ENCODE results near the gene KIAA0408. TPM values are rescaled to one million over a fixed set of nuclear protein-coding genes. Genes with fewer than 3 reads are reported as not detected.

The KIAA0408 gene
- total RNA-seq, 1 experiment from 2014 or later = 0.25 TPM

DNA sequence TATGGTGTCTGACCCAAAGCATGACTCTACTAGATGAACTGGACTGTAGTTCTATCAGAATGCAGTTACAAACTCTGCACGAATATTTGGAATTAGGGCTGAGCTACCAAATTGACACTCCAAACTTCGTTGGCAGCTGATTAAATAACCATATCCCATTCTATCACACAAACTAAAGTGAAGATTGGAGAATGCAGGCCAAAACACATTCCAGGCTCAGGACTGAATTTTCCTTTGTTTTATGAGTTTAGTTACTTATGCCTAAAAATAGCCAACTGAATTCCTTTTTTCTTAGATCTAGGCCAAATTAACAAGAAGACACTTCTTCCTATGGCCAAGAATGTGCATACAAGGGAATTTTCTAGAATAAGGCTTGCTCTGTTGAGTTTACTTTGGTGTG, 9.7 kb upstream of the KIAA0408 start:
- H3K4me2 ChIP-seq (ENCODE audit: low read length) = no peak overlapping the region
- H3K27me3 ChIP-seq (ENCODE audit: insufficient read depth, low read length) = no peaks in the 10 kb centered on the region
- no peak overlapping the region for H3K4me3 ChIP-seq (replicated peaks in 1 of 2; ENCODE audit: low read depth in 1 of 2, low read length in 2 of 2)
- H4K20me1 ChIP-seq (ENCODE audit: insufficient read depth) = no peaks in the 10 kb centered on the region
- no peaks in the 10 kb centered on the region for H3K9me2 ChIP-seq (ENCODE audit: insufficient read depth)
- ATAC-seq (no peak), DNase-seq (ENCODE audit: low read depth, low spot score) (no peak)
- TF ChIP-seq, protein P1, sequence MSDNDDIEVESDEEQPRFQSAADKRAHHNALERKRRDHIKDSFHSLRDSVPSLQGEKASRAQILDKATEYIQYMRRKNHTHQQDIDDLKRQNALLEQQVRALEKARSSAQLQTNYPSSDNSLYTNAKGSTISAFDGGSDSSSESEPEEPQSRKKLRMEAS (IDR thresholded peaks at IDR 0.05) = no peak
- no peak for TF ChIP-seq YY1 (IDR thresholded peaks at IDR 0.05; ENCODE audit: extremely low read depth, insufficient replicate concordance, low read depth, low read length)
- intact Hi-C loops (cut with micrococcal nuclease) = loop anchor here (5.0 kb wide), 1 partner anchor 223 kb away; no protein-coding TSS in a partner anchor
- ChIA-PET RAD21 (ENCODE audit: low non-redundant PET in 1 of 2, low total read pairs in 2 of 2, uncharacterized antibody in 2 of 2, unreplicated experiment in 2 of 2) (no interaction called here), CTCF (no interaction called here), POLR2A (no interaction called here)
- no peaks in the 10 kb centered on the region for H3K4me1 ChIP-seq (ENCODE audit: control insufficient read depth in 1 of 2, insufficient read depth in 2 of 2, low read length in 2 of 2)
- no peaks in the 10 kb centered on the region for H3K36me3 ChIP-seq (ENCODE audit: control insufficient read depth in 1 of 2, insufficient read depth in 2 of 2, low read length in 2 of 2)
- H3K9ac ChIP-seq (ENCODE audit: low read length) = no peak overlapping the region
- no peaks in the 10 kb centered on the region for H3K79me2 ChIP-seq (ENCODE audit: insufficient read depth, low read length)
- BruUV-seq (replicated peaks) = no TSS peak
- H3K27ac ChIP-seq (ENCODE audit: low read depth, low read length) = no peak overlapping the region
- H2AFZ ChIP-seq (ENCODE audit: low read depth, low read length, poor library complexity, severe bottlenecking) = no peak overlapping the region
- H3K9me3 ChIP-seq (ENCODE audit: control insufficient read depth in 1 of 2, insufficient read depth in 1 of 2, low read depth in 1 of 2, low read length in 2 of 2) = no peaks in the 10 kb centered on the region

DNA sequence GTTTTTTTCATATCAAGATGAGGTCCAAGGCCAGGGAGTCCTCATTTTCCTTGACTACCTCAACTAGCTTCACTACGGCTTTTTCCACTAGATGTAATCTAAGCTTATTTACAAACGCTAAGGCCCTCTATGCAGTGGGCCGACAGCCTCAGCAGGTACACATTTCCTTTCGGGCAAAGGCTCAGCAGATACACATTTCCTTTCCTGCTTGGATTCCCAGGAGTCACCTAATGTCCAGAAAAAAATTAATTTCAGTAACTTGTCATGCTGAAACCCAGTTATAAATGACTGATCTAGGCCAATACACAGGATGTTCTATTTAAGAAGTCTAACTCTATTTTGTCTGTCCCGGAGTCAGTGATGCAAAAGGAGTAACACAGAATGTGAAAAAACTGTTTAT, 7.2 kb upstream of the KIAA0408 start:
- H3K36me3 ChIP-seq (ENCODE audit: control insufficient read depth in 1 of 2, insufficient read depth in 2 of 2, low read length in 2 of 2) = no peaks in the 10 kb centered on the region
- no peaks in the 10 kb centered on the region for H4K20me1 ChIP-seq (ENCODE audit: insufficient read depth)
- H3K4me2 ChIP-seq (ENCODE audit: low read length) = no peak overlapping the region
- intact Hi-C loops (cut with micrococcal nuclease) = loop anchor here (5.0 kb wide), 1 partner anchor 226 kb away; no protein-coding TSS in a partner anchor
- ChIA-PET CTCF (interaction anchor here (1.3 to 4.6 kb wide), 4 partner anchors 14 to 200 kb away, joined by 3 to 24 read pairs (median 4); partner anchors contain the start of gene RNF146), POLR2A (no interaction called here), RAD21 (ENCODE audit: low non-redundant PET in 1 of 2, low total read pairs in 2 of 2, uncharacterized antibody in 2 of 2, unreplicated experiment in 2 of 2) (interaction anchor here in 1 of 2 experiments (2.6 kb wide), 1 partner anchor 72 kb away, joined by 8 read pairs; no protein-coding TSS in a partner anchor)
- no peak overlapping the region for H3K4me3 ChIP-seq (replicated peaks in 1 of 2; ENCODE audit: low read depth in 1 of 2, low read length in 2 of 2)
- no TSS peak for BruUV-seq (replicated peaks)
- no peaks in the 10 kb centered on the region for H3K4me1 ChIP-seq (ENCODE audit: control insufficient read depth in 1 of 2, insufficient read depth in 2 of 2, low read length in 2 of 2)
- H2AFZ ChIP-seq (ENCODE audit: low read depth, low read length, poor library complexity, severe bottlenecking) = no peak overlapping the region
- H3K9me3 ChIP-seq (ENCODE audit: control insufficient read depth in 1 of 2, insufficient read depth in 1 of 2, low read depth in 1 of 2, low read length in 2 of 2) = no peaks in the 10 kb centered on the region
- no peaks in the 10 kb centered on the region for H3K9me2 ChIP-seq (ENCODE audit: insufficient read depth)
- H3K27ac ChIP-seq (ENCODE audit: low read depth, low read length) = no peak overlapping the region
- DNase-seq (ENCODE audit: low read depth, low spot score) = no peak
- ATAC-seq = no peak
- H3K9ac ChIP-seq (ENCODE audit: low read length) = no peak overlapping the region
- H3K79me2 ChIP-seq (ENCODE audit: insufficient read depth, low read length) = no peaks in the 10 kb centered on the region
- H3K27me3 ChIP-seq (ENCODE audit: insufficient read depth, low read length) = no peaks in the 10 kb centered on the region
- TF ChIP-seq, protein P2, sequence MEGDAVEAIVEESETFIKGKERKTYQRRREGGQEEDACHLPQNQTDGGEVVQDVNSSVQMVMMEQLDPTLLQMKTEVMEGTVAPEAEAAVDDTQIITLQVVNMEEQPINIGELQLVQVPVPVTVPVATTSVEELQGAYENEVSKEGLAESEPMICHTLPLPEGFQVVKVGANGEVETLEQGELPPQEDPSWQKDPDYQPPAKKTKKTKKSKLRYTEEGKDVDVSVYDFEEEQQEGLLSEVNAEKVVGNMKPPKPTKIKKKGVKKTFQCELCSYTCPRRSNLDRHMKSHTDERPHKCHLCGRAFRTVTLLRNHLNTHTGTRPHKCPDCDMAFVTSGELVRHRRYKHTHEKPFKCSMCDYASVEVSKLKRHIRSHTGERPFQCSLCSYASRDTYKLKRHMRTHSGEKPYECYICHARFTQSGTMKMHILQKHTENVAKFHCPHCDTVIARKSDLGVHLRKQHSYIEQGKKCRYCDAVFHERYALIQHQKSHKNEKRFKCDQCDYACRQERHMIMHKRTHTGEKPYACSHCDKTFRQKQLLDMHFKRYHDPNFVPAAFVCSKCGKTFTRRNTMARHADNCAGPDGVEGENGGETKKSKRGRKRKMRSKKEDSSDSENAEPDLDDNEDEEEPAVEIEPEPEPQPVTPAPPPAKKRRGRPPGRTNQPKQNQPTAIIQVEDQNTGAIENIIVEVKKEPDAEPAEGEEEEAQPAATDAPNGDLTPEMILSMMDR (IDR thresholded peaks at IDR 0.05 in 2 of 3, conservative IDR thresholded peaks at IDR 0.05 in 1 of 3; ENCODE audit: borderline replicate concordance in 1 of 3, insufficient read depth in 1 of 3, low read depth in 2 of 3, low read length in 2 of 3) = no peak
- TF ChIP-seq EGR1 (IDR thresholded peaks at IDR 0.05; ENCODE audit: low read depth) = no peak
- TF ChIP-seq, protein P1 (IDR thresholded peaks at IDR 0.05) = no peak
- TF ChIP-seq SRF (IDR thresholded peaks at IDR 0.05; ENCODE audit: low read depth) = no peak
- no peak for TF ChIP-seq JUND (IDR thresholded peaks at IDR 0.05)
- TF ChIP-seq EZH2phosphoT487 (IDR thresholded peaks at IDR 0.05; ENCODE audit: borderline replicate concordance) = no peak
- no peak for TF ChIP-seq SIN3A (IDR thresholded peaks at IDR 0.05; ENCODE audit: low read depth)
- TF ChIP-seq ELF1 (IDR thresholded peaks at IDR 0.05; ENCODE audit: borderline replicate concordance, low read depth) = no peak
- TF ChIP-seq, protein P3, sequence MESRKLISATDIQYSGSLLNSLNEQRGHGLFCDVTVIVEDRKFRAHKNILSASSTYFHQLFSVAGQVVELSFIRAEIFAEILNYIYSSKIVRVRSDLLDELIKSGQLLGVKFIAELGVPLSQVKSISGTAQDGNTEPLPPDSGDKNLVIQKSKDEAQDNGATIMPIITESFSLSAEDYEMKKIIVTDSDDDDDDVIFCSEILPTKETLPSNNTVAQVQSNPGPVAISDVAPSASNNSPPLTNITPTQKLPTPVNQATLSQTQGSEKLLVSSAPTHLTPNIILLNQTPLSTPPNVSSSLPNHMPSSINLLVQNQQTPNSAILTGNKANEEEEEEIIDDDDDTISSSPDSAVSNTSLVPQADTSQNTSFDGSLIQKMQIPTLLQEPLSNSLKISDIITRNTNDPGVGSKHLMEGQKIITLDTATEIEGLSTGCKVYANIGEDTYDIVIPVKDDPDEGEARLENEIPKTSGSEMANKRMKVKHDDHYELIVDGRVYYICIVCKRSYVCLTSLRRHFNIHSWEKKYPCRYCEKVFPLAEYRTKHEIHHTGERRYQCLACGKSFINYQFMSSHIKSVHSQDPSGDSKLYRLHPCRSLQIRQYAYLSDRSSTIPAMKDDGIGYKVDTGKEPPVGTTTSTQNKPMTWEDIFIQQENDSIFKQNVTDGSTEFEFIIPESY (IDR thresholded peaks at IDR 0.05; ENCODE audit: extremely low read depth, insufficient replicate concordance, low read length) = no peak
- TF ChIP-seq, protein P4, sequence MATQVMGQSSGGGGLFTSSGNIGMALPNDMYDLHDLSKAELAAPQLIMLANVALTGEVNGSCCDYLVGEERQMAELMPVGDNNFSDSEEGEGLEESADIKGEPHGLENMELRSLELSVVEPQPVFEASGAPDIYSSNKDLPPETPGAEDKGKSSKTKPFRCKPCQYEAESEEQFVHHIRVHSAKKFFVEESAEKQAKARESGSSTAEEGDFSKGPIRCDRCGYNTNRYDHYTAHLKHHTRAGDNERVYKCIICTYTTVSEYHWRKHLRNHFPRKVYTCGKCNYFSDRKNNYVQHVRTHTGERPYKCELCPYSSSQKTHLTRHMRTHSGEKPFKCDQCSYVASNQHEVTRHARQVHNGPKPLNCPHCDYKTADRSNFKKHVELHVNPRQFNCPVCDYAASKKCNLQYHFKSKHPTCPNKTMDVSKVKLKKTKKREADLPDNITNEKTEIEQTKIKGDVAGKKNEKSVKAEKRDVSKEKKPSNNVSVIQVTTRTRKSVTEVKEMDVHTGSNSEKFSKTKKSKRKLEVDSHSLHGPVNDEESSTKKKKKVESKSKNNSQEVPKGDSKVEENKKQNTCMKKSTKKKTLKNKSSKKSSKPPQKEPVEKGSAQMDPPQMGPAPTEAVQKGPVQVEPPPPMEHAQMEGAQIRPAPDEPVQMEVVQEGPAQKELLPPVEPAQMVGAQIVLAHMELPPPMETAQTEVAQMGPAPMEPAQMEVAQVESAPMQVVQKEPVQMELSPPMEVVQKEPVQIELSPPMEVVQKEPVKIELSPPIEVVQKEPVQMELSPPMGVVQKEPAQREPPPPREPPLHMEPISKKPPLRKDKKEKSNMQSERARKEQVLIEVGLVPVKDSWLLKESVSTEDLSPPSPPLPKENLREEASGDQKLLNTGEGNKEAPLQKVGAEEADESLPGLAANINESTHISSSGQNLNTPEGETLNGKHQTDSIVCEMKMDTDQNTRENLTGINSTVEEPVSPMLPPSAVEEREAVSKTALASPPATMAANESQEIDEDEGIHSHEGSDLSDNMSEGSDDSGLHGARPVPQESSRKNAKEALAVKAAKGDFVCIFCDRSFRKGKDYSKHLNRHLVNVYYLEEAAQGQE (IDR thresholded peaks at IDR 0.05; ENCODE audit: low read depth) = no peak
